ENCODE results near the gene CLEC16A. TPM values are rescaled to one million over a fixed set of nuclear protein-coding genes. Genes with fewer than 3 reads are reported as not detected.

The CLEC16A gene
- total and polyA plus RNA-seq, 4 donors, result 14.3 to 44.4 (median 26.4) TPM

GRCh38 chr16:11045441-11045840, 101.1 kb downstream of the CLEC16A start:
- no peak overlapping the region for H3K9ac ChIP-seq (ENCODE audit: insufficient read depth in 1 of 2, low read length in 2 of 2)
- 90 to 93% methylated on average over 5 of the region's 5 CpGs for WGBS, 2 donors
- H3K36me3 ChIP-seq (ENCODE audit: control insufficient read depth in 4 of 4, insufficient read depth in 4 of 4, low read length in 4 of 4), result peaks cover 8 to 25% (median 12%) of the 10 kb centered on the region in 4 donors
- DNase-seq (no peak), ATAC-seq (ENCODE audit: insufficient read depth, low FRiP score) (no peak)
- no peak for TF ChIP-seq CTCF (IDR thresholded peaks at IDR 0.05; ENCODE audit: control extremely low read depth, extremely low read depth)
- H3K4me3 ChIP-seq, result no peak overlapping the region
- no peaks in the 10 kb centered on the region for H3K9me3 ChIP-seq (ENCODE audit: control insufficient read depth in 4 of 4, insufficient read depth in 3 of 4, low read length in 3 of 4)
- no peaks in the 10 kb centered on the region for H3K27me3 ChIP-seq (ENCODE audit: control insufficient read depth in 3 of 3, insufficient read depth in 3 of 3, low read length in 2 of 3)
- H3K4me1 ChIP-seq (ENCODE audit: control insufficient read depth in 5 of 5, insufficient read depth in 5 of 5, low read length in 5 of 5), result peaks cover 0 to 28% (median 11%) of the 10 kb centered on the region in 5 donors
- no peak overlapping the region for H3K27ac ChIP-seq (ENCODE audit: low read depth in 1 of 2, low read length in 1 of 2)

DNA sequence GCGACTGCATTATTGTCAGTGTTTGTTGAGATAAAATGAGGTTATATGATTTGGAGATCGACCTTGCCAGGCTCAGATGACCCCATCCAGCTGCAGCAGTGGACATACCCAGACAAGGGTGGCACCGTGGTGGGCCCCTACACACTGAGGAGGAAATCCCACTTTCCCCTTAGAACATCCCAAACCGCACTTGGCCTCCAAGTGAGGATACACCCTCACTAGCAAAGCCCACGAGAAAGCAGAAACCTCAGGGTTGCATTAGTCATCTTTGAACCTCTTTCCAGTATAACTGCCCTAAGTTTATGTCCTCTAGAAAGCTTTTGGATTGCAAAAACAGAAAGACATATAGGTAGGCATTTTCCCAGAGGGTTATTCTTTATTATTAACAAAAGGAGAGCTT, 101.5 kb downstream of the CLEC16A start:
- no peak for ATAC-seq (ENCODE audit: insufficient read depth, low FRiP score)
- no peak for TF ChIP-seq CTCF (IDR thresholded peaks at IDR 0.05; ENCODE audit: control extremely low read depth, extremely low read depth)
- DNase-seq, result no peak
- Histone ChIP-seq H3K4me3 (no peak overlapping the region), H3K27ac (ENCODE audit: low read depth in 1 of 2, low read length in 1 of 2) (no peak overlapping the region), H3K4me1 (ENCODE audit: control insufficient read depth in 5 of 5, insufficient read depth in 5 of 5, low read length in 5 of 5) (peaks cover 0 to 28% (median 11%) of the 10 kb centered on the region in 5 donors), H3K27me3 (ENCODE audit: control insufficient read depth in 3 of 3, insufficient read depth in 3 of 3, low read length in 2 of 3) (no peaks in the 10 kb centered on the region), H3K36me3 (ENCODE audit: control insufficient read depth in 4 of 4, insufficient read depth in 4 of 4, low read length in 4 of 4) (peaks cover 8 to 22% (median 12%) of the 10 kb centered on the region in 4 donors), H3K9me3 (ENCODE audit: control insufficient read depth in 4 of 4, insufficient read depth in 3 of 4, low read length in 3 of 4) (no peaks in the 10 kb centered on the region), H3K9ac (ENCODE audit: insufficient read depth in 1 of 2, low read length in 2 of 2) (no peak overlapping the region)
- WGBS, 2 donors, result 84 to 89% methylated on average over 5 of the region's 5 CpGs

DNA sequence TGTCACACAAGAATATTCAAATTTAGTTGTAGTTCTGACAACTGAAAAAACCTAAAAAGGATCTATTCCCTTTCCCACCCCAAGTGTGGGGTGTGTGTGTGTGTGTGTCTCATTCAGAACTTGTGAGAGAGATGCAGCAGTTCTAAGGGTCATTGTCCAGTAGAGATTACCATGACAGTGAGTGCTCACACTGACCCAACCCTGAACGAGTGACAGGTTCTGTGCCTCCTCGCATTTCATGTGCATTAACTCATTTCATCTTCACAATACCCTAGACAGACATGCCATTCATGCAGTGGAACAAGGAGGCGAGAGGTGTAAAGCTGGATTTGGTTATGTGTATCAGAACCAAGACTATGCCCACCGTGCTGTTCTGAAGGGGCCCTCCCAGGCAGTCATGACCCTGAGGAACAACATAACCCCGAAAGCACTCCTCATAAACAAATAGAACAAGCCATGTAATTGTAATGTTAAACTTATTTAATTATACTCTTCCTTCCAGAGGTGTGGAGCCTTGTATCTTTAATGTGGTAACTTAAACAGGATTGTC, 102.1 kb downstream of the CLEC16A start:
- DNase-seq (no peak), ATAC-seq (ENCODE audit: insufficient read depth, low FRiP score) (no peak)
- H3K9ac ChIP-seq (ENCODE audit: insufficient read depth in 1 of 2, low read length in 2 of 2), result no peak overlapping the region
- 86 to 90% methylated on average over 5 of the region's 5 CpGs for WGBS, 2 donors
- TF ChIP-seq CTCF (IDR thresholded peaks at IDR 0.05; ENCODE audit: control extremely low read depth, extremely low read depth), result no peak
- peaks cover 7 to 22% (median 12%) of the 10 kb centered on the region in 4 donors for H3K36me3 ChIP-seq (ENCODE audit: control insufficient read depth in 4 of 4, insufficient read depth in 4 of 4, low read length in 4 of 4)
- no peak overlapping the region for H3K4me3 ChIP-seq
- H3K9me3 ChIP-seq (ENCODE audit: control insufficient read depth in 4 of 4, insufficient read depth in 3 of 4, low read length in 3 of 4), result no peaks in the 10 kb centered on the region
- no peak overlapping the region for H3K27ac ChIP-seq (ENCODE audit: low read depth in 1 of 2, low read length in 1 of 2)
- peaks cover 0 to 28% (median 11%) of the 10 kb centered on the region in 5 donors for H3K4me1 ChIP-seq (ENCODE audit: control insufficient read depth in 5 of 5, insufficient read depth in 5 of 5, low read length in 5 of 5)
- no peaks in the 10 kb centered on the region for H3K27me3 ChIP-seq (ENCODE audit: control insufficient read depth in 3 of 3, insufficient read depth in 3 of 3, low read length in 2 of 3)

DNA sequence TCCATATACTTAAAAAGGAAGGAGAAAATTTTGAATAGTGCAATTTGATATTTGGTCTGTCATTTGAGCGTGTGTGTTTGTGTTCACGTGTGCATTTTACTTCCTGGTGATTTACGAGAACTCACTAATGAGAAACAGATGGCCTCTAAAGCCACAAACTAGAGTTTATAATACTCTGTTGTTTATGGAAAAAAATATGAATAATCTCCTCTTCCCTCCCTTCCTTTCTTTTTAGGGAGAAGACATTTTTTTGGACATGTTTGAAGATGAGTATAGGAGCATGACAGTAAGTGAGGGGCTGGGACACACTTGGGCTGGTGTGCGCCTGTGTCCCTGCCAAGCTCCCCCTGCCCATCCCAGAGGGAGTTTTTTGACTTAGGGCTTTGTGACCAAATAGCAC, 102.7 kb downstream of the CLEC16A start:
- no peak overlapping the region for H3K9ac ChIP-seq (ENCODE audit: insufficient read depth in 1 of 2, low read length in 2 of 2)
- WGBS, 2 donors, result 70 to 71% methylated on average over 4 of the region's 4 CpGs
- H3K9me3 ChIP-seq (ENCODE audit: control insufficient read depth in 4 of 4, insufficient read depth in 3 of 4, low read length in 3 of 4), result no peaks in the 10 kb centered on the region
- DNase-seq, result peak; percentile 37 to 88 (median 79)
- H3K4me3 ChIP-seq, result no peak overlapping the region
- no peak for ATAC-seq (ENCODE audit: insufficient read depth, low FRiP score)
- H3K27ac ChIP-seq (ENCODE audit: low read depth in 1 of 2, low read length in 1 of 2), result no peak overlapping the region
- peaks cover 7 to 23% (median 12%) of the 10 kb centered on the region in 4 donors for H3K36me3 ChIP-seq (ENCODE audit: control insufficient read depth in 4 of 4, insufficient read depth in 4 of 4, low read length in 4 of 4)
- no peak for TF ChIP-seq CTCF (IDR thresholded peaks at IDR 0.05; ENCODE audit: control extremely low read depth, extremely low read depth)
- H3K27me3 ChIP-seq (ENCODE audit: control insufficient read depth in 3 of 3, insufficient read depth in 3 of 3, low read length in 2 of 3), result no peaks in the 10 kb centered on the region
- peaks cover 0 to 28% (median 11%) of the 10 kb centered on the region in 5 donors for H3K4me1 ChIP-seq (ENCODE audit: control insufficient read depth in 5 of 5, insufficient read depth in 5 of 5, low read length in 5 of 5)

All from lung (tissue), 12 donors.